ENCODE data around the gene CACNA1C. TPM values are rescaled to one million over a fixed set of nuclear protein-coding genes. Genes with fewer than 3 reads are reported as not detected.

Gene CACNA1C
- total RNA-seq, 1 donor: 16.6 TPM

DNA sequence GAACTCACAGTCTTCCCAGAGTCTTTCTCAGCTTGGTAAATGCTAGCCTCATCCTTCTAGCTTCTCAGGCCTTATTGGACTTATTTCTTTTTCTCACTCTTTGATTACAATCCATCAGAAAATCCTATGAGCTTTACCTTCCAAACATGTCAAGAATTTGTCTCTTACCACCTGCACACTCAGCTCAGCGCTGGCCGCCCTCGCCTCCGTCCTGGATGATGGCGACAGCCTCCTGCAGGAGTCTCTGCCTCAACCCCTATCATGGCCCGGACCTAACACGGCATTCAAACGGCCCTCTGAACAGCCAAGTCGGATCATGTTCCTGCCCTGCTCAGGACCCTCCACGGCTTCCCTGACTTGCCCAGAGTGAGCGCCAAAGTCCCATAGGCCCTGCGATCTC, 408.9 kb downstream of the CACNA1C start:
- no peak overlapping the region for H3K4me3 ChIP-seq (ENCODE audit: low read depth, low read length)
- TF ChIP-seq, protein P1, sequence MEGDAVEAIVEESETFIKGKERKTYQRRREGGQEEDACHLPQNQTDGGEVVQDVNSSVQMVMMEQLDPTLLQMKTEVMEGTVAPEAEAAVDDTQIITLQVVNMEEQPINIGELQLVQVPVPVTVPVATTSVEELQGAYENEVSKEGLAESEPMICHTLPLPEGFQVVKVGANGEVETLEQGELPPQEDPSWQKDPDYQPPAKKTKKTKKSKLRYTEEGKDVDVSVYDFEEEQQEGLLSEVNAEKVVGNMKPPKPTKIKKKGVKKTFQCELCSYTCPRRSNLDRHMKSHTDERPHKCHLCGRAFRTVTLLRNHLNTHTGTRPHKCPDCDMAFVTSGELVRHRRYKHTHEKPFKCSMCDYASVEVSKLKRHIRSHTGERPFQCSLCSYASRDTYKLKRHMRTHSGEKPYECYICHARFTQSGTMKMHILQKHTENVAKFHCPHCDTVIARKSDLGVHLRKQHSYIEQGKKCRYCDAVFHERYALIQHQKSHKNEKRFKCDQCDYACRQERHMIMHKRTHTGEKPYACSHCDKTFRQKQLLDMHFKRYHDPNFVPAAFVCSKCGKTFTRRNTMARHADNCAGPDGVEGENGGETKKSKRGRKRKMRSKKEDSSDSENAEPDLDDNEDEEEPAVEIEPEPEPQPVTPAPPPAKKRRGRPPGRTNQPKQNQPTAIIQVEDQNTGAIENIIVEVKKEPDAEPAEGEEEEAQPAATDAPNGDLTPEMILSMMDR (IDR thresholded peaks at IDR 0.05; ENCODE audit: insufficient read depth, low read length): no peak
- no peak for DNase-seq (ENCODE audit: low read depth)

DNA sequence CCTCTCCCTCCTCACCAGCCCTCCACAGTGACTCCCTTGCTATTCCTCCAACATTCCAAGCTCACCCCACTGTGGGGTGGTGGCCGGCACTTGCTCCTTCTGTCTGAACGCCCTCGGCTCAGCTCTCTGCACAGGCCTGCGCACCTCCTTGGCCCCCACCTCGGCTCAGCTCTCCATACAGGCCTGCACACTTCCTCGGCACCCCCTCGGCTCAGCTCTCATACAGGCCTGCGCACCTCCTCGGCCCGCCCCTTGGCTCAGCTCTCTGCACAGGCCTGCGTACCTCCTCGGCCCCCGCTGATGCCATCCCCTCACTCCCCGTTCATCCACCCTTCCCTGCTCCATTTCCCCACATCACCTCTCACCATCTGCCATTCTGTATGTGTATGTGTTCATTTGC, 409.3 kb downstream of the CACNA1C start:
- no peak overlapping the region for H3K4me3 ChIP-seq (ENCODE audit: low read depth, low read length)
- DNase-seq (ENCODE audit: low read depth): no peak
- TF ChIP-seq, protein P1 (IDR thresholded peaks at IDR 0.05; ENCODE audit: insufficient read depth, low read length): no peak

DNA sequence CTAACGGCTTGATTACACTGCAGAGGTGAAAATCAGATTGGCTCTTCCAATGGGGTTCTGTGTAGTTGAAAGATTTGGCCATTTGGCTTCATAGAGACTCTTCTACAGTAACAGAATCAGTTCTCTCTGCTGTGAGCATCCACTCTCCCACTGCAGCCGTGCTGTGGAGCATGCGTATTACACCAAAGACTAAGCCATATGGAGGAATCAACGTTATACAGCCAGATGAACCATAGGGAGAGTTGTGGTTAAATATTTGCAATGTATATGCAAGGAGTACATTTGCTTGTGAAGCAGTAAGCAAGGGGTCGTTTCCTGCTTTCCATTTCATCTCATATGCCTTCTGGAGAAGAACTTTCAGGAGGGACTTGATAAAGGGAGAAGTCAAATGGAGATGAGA, 410.9 kb downstream of the CACNA1C start:
- TF ChIP-seq, protein P1 (IDR thresholded peaks at IDR 0.05; ENCODE audit: insufficient read depth, low read length): no peak
- H3K4me3 ChIP-seq (ENCODE audit: low read depth, low read length): no peak overlapping the region
- no peak for DNase-seq (ENCODE audit: low read depth)

DNA sequence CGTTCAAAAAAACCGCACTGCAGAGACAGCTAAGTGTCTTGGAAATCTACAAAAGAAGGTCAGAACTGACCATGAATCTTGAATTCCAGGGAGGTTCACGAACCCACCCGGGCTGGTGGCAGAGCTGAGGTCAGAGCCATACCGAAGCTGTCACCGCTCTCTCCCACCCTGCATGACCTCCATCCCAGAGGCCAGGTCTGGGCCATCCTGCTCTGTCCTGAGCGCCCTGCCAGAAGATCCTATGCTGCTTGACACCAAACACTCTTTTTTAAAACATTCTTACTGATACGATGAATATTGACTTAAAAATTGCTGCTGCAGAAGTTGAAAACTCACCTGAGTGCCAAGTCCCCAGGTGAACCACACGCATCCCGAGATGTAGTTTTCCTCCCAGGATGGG, 412.9 kb downstream of the CACNA1C start:
- H3K4me3 ChIP-seq (ENCODE audit: low read depth, low read length): no peak overlapping the region
- TF ChIP-seq, protein P1 (IDR thresholded peaks at IDR 0.05; ENCODE audit: insufficient read depth, low read length): no peak
- no peak for DNase-seq (ENCODE audit: low read depth)

DNA sequence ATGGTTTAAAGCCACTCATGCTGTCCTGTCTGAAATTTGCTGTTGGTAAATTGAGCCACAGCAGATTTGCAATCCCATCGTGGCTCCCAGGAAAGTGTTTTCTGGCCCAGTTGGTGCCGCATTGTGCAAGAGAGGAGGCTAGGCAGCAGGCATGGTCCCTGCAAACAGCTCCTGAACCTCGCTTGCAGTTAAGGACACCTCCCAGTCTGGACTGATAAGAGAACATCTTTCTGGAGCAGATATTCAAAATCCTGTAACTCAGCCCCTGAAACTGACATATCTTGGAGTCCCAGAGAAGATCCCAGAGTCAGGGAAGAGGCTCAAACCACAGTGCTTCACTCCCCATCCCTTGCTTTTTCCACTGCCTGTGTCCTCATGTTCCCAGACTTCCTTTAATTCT, 413.4 kb downstream of the CACNA1C start:
- DNase-seq (ENCODE audit: low read depth): no peak
- TF ChIP-seq, protein P1 (IDR thresholded peaks at IDR 0.05; ENCODE audit: insufficient read depth, low read length): no peak
- H3K4me3 ChIP-seq (ENCODE audit: low read depth, low read length): no peak overlapping the region

DNA sequence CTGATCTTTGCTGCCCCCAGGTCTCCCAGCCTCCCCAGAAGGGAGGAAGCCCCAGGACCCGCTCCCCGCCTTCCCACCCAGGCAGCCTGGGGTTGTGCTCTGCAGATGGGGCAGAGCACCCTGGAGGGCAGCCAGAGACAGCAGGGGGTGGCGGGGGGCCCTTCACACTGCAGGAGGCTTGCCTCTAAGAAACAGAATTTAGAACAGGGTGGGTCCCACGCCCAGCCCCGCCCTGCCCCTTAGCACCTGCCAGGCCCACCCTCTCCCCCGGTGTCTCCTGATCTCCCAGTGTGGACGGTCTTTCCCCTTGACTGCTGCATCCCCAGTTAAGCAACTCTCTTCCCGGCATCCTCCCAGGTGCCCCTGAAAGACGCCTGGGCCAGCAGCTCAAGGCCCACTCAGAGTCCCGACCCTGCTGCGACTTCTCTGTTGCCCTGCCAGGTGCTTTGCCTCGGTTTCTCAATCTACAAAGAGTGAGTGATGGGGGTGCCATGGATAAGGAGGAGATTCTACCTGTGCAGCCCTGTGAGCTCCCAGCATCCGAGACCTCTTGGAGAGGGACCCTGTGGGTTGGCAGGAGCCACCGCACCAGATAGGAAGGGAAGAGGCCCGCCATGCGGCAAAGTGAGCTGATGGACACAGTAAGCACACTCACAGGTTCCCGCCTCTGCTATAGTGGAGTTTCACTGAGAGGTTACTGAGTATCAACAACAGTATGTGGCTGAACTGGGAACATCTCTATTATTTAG, 414.8 kb downstream of the CACNA1C start:
- TF ChIP-seq, protein P1 (IDR thresholded peaks at IDR 0.05; ENCODE audit: insufficient read depth, low read length): no peak
- H3K4me3 ChIP-seq (ENCODE audit: low read depth, low read length): no peak overlapping the region

DNA sequence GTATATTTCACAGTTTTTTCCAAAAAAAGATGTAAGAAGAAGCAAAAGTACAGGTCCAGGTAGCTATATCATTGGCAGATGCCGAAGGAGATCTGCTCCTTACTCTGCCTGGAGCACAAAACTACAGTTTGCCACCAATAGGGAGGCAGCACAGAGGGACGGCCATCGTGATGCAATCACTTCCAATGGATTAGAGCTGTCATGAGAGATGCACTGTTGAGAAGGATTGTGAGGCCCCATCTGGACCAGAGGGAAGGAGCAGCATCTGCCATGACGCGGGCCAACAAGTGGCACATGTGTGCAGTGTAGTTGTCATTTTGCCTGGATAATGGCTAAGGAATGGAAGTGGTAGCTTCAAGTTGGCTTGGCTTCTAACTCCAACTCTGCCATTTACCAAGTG, 423.2 kb downstream of the CACNA1C start:
- TF ChIP-seq, protein P1 (IDR thresholded peaks at IDR 0.05; ENCODE audit: insufficient read depth, low read length): no peak
- H3K4me3 ChIP-seq (ENCODE audit: low read depth, low read length): no peak overlapping the region

More for the DNA sequence above, 414.8 kb downstream of the CACNA1C start:
- DNase-seq (ENCODE audit: low read depth): no peak

More for the DNA sequence above, 423.2 kb downstream of the CACNA1C start:
- DNase-seq (ENCODE audit: low read depth): no peak

Data from fibroblast of the aortic adventitia (primary cell).